RWPE1 (cell line): ENCODE results near the gene DRAXIN.

Experiments
- CTCF ChIA-PET: fragments of 350-600 bp; sonication (Branson Sonifier 250); formaldehyde crosslinking; extraction: SDS; loops from one replicate; lab custom pipeline; 2021; lab: Yijun Ruan, JAX
- POLR2A ChIA-PET: fragments of 400-600 bp; formaldehyde crosslinking; extraction: SDS; loops from one replicate; lab custom pipeline; 2020; ENCODE audit warnings: antibody characterized with exemption; ENCODE audit not compliant: low non-redundant PET; lab: Yijun Ruan, JAX
- DNase-seq: peaks from one replicate; pipeline ENCODE4 v3.0.0; 2012; ENCODE audit warnings: low spot score
- H3K27ac ChIP-seq: fragments of 450-650 bp; 2 replicates; pipeline ENCODE4 v1.5.1; 2017
- TF ChIP-seq, protein P1 (sequence below): fragments of 450-650 bp; conservative IDR thresholded peaks from 2 replicates; pipeline ENCODE4 v1.5.1; 2017; ENCODE audit warnings: low read depth, mild to moderate bottlenecking

The DRAXIN gene

GRCh38 chr1:11748294-11749202 is 57.0 kb downstream of the DRAXIN start:
- TF ChIP-seq, protein P1, sequence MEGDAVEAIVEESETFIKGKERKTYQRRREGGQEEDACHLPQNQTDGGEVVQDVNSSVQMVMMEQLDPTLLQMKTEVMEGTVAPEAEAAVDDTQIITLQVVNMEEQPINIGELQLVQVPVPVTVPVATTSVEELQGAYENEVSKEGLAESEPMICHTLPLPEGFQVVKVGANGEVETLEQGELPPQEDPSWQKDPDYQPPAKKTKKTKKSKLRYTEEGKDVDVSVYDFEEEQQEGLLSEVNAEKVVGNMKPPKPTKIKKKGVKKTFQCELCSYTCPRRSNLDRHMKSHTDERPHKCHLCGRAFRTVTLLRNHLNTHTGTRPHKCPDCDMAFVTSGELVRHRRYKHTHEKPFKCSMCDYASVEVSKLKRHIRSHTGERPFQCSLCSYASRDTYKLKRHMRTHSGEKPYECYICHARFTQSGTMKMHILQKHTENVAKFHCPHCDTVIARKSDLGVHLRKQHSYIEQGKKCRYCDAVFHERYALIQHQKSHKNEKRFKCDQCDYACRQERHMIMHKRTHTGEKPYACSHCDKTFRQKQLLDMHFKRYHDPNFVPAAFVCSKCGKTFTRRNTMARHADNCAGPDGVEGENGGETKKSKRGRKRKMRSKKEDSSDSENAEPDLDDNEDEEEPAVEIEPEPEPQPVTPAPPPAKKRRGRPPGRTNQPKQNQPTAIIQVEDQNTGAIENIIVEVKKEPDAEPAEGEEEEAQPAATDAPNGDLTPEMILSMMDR = no peak
- peak overlapping the region; percentile 9 for H3K27ac ChIP-seq
- ChIA-PET POLR2A (no interaction called here), CTCF (interaction anchor here (1.0 to 1.1 kb wide), 2 partner anchors 22 to 111 kb away, joined by 4 read pairs; no protein-coding TSS in a partner anchor)
- no peak for DNase-seq

DNA sequence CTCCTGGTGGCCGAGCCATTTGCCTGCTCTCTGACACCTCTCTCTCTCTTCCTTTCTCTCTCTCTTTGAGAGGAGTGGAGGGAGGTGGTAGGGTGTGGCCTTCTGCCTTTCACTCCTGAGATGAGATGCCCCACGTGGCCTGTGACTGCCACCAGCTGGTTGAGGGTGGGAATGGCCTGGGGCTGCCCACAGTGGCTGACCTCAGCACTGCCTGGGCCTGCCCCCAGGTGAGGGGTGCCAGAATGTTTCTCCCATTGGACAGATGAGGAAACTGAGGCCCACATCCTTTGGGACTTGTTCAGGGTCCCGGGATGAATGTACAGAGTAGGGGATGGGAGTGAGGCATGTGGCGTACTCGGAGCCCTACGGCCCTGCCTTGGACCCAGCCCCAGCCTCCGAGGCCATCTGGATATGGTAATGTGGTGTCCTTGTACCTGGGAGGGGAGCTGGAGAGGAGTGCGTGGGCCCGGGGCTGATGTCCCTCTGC is 57.7 kb downstream of the DRAXIN start:
- TF ChIP-seq, protein P1 = peak; percentile 30
- POLR2A ChIA-PET = no interaction called here
- DNase-seq = peak; percentile 56
- CTCF ChIA-PET = interaction anchor here (1.0 to 1.1 kb wide), 2 partner anchors 22 to 111 kb away, joined by 4 read pairs; no protein-coding TSS in a partner anchor
- H3K27ac ChIP-seq = peak overlapping the region; percentile 9

DNA sequence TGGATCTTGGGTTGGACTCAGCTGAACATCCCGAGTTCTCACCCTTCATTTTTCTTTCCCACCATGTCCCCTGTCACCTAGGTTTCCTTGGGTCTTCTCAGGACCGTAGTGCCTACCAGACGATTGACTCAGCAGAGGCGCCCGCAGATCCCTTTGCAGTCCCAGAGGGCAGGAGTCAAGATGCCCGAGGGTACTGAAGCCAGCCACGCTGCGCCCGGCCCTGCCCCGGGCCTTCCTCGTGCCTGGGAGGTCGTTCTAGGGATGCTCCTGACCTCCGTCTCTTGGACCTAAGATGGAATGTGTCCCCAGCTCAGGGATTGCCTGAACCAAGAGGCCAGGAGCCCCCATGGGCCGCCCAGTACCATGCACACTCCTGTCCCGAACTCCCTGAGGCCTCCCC is 58.5 kb downstream of the DRAXIN start:
- DNase-seq = no peak
- H3K27ac ChIP-seq = peak overlapping the region; percentile 26; the same call in 1 of the 2 replicates
- TF ChIP-seq, protein P1 = no peak
- ChIA-PET CTCF (interaction anchor here (1.0 kb wide), 1 partner anchor 30 kb away, joined by 3 read pairs; no protein-coding TSS in a partner anchor), POLR2A (no interaction called here)

DNA sequence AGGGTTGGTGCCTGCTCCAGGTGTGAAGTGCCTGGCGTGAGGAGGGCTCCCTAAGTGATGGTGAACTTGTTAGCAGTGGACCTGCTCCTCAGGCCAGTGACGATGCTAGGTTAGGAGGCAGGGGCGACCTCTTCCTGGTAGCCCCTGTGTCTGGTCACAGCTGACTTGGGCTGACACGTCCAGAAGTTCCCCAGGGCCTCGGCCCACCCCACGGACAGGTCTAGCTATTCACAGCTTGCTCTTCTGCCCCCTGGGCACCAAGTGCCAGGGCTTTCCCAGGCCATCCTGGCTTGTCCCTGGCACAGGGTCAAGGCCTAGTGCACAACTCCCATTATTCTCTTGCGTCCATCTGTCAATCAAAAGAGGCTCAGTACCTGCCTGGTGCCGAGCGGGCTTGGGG is 59.6 kb downstream of the DRAXIN start:
- no peak for DNase-seq
- POLR2A ChIA-PET = no interaction called here
- peak overlapping the region; percentile 26 for H3K27ac ChIP-seq
- TF ChIP-seq, protein P1 = no peak
- CTCF ChIA-PET = no interaction called here

GRCh38 chr1:11752359-11753088 is 61.0 kb downstream of the DRAXIN start:
- no peak for DNase-seq
- TF ChIP-seq, protein P1 = no peak
- no peak overlapping the region for H3K27ac ChIP-seq
- ChIA-PET POLR2A (no interaction called here), CTCF (no interaction called here)

DNA sequence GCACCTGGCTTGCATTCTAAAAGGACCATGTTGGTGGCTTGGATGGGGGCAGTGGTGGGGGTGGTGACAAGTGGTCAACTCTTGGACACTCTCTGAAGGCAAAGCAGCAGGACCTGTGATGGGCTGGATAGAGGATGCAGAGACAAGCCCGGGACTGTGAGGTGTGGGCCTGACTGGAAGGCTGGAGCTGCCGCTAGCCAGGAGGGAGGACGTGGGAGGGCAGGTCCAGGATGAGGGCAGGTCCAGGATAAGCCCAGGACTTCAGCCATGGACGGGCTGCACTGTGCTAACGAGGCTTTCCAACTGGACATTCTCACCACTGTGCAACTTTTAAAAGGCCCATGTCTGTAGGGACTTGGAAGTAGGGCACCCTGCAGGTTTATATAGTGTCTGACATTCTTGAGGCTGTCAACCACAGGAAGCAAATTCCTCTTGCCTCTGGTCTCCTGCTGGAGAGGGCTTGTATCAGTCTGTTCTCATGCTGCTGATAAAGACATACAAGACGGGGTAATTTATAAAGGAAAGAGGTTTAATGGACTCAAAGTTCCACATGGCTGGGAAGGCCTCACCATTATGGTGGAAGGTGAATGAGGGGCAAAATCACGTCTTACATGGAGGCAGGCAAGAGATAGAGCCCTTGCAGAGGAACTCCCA is 62.2 kb downstream of the DRAXIN start:
- ChIA-PET POLR2A (no interaction called here), CTCF (no interaction called here)
- TF ChIP-seq, protein P1 = no peak
- no peak for DNase-seq
- H3K27ac ChIP-seq = no peak overlapping the region
